ELF-1 (cell line): ENCODE measurements around the gene STARD3.

ENCODE experiments used
- DNase-seq: peaks from one replicate; pipeline ENCODE4 v3.0.0-alpha.2; 2016; ENCODE audit warnings: low read depth, low spot score

The STARD3 gene

GRCh38 chr17:39671651-39672521 lies 34.9 kb downstream of the STARD3 start:
- DNase-seq = no peak

GRCh38 chr17:39672522-39673334 lies 35.8 kb downstream of the STARD3 start:
- no peak for DNase-seq

- DNase-seq = no peak
These were observed 36.6 kb downstream of the STARD3 start for GRCh38 chr17:39673335-39674081.

GRCh38 chr17:39674179-39674578 lies 37.2 kb downstream of the STARD3 start:
- DNase-seq = no peak

GRCh38 chr17:39674702-39675389 lies 37.9 kb downstream of the STARD3 start:
- peak; percentile 69 for DNase-seq

GRCh38 chr17:39675390-39676082 lies 38.6 kb downstream of the STARD3 start:
- no peak for DNase-seq

- DNase-seq = no peak
These were observed 39.4 kb downstream of the STARD3 start for GRCh38 chr17:39676198-39676819.

- no peak for DNase-seq
These were observed 40.1 kb downstream of the STARD3 start for GRCh38 chr17:39677072-39677471.

GRCh38 chr17:39677542-39678339 lies 40.8 kb downstream of the STARD3 start:
- DNase-seq = no peak

- DNase-seq = no peak
These were observed 41.6 kb downstream of the STARD3 start for GRCh38 chr17:39678340-39679116.

- no peak for DNase-seq
These were observed 42.7 kb downstream of the STARD3 start for GRCh38 chr17:39679521-39680192.

- DNase-seq = no peak
These were observed 46.5 kb downstream of the STARD3 start for GRCh38 chr17:39683295-39683939.

- no peak for DNase-seq
These were observed 47.6 kb downstream of the STARD3 start for GRCh38 chr17:39684369-39685192.

- DNase-seq = no peak
These were observed 50.2 kb downstream of the STARD3 start for GRCh38 chr17:39687101-39687545.

- peak; percentile 95 for DNase-seq
These were observed 50.9 kb downstream of the STARD3 start, which contains the start of gene PGAP3 for GRCh38 chr17:39687546-39688474. Gene PGAP3 (minus strand): TSS chr17:39688057. CDS start chr17:39688014, 43 bp downstream.
